Neural progenitor cell (in vitro differentiated cells): Measurements from ENCODE around the gene ANXA1.

Experiments
- EZH2 ChIP-seq: fragments of 200-600 bp; sonication (generic); IDR thresholded peaks from 2 replicates; pipeline ENCODE4 v1.6.1; 2017; ENCODE audit warnings: antibody characterized with exemption, mild to moderate bottlenecking, moderate library complexity
- EZH2phosphoT487 ChIP-seq: fragments of 200-600 bp; sonication (generic); IDR thresholded peaks from 2 replicates; pipeline ENCODE4 v1.6.1; 2017; ENCODE audit warnings: antibody characterized with exemption
- TF ChIP-seq, protein P1 (sequence below): fragments of 200-600 bp; sonication (generic); IDR thresholded peaks from 2 replicates; pipeline ENCODE4 v1.5.1; 2017; ENCODE audit warnings: antibody characterized with exemption, mild to moderate bottlenecking

DNA sequence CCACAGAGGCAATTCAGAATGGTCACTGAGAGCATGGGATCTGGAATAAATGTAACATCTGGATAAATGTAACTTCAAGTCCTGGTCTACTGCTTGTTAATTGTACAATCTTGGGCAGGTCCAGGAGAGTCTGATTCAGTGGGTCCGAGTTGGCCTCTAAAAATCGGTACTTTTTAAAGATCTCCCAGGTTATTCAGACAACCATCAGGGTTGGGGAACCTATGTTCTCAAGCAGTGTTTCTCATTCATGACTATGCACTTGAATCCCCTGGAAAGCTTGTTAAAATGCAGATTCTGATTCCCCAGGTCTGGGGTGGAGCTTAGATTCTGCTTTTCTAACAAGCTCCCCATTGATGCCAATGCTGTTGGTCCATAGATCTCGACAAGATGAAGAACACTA lies 14.8 kb downstream of the ANXA1 start:
- TF ChIP-seq, protein P1, sequence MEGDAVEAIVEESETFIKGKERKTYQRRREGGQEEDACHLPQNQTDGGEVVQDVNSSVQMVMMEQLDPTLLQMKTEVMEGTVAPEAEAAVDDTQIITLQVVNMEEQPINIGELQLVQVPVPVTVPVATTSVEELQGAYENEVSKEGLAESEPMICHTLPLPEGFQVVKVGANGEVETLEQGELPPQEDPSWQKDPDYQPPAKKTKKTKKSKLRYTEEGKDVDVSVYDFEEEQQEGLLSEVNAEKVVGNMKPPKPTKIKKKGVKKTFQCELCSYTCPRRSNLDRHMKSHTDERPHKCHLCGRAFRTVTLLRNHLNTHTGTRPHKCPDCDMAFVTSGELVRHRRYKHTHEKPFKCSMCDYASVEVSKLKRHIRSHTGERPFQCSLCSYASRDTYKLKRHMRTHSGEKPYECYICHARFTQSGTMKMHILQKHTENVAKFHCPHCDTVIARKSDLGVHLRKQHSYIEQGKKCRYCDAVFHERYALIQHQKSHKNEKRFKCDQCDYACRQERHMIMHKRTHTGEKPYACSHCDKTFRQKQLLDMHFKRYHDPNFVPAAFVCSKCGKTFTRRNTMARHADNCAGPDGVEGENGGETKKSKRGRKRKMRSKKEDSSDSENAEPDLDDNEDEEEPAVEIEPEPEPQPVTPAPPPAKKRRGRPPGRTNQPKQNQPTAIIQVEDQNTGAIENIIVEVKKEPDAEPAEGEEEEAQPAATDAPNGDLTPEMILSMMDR, result no peak
- TF ChIP-seq EZH2phosphoT487 (no peak), EZH2 (no peak)
